Endothelial cell (in vitro differentiated cells): ENCODE measurements around the gene MERTK. TPM values are rescaled to one million over a fixed set of nuclear protein-coding genes. Genes with fewer than 3 reads are reported as not detected.
A peak's percentile ranks its signal among the peaks of the same experiment; 100 is the strongest.

Experiments
- DNase-seq: peaks from one replicate; pipeline ENCODE4 v3.0.0; 2021; ENCODE audit warnings: low spot score
- H3K27ac Mint-ChIP-seq: one replicate; pipeline ENCODE4 v1.8.0; 2021; ENCODE audit warnings: mixed read lengths, inconsistent platforms; ENCODE audit not compliant: unreplicated experiment
- H3K27me3 Mint-ChIP-seq: one replicate; pipeline ENCODE4 v1.8.0; 2021; ENCODE audit warnings: mild to moderate bottlenecking, moderate library complexity, mixed read lengths, inconsistent platforms; ENCODE audit not compliant: unreplicated experiment
- H3K36me3 Mint-ChIP-seq: one replicate; pipeline ENCODE4 v1.8.0; 2021; ENCODE audit warnings: mild to moderate bottlenecking, low read depth, mixed read lengths, inconsistent platforms; ENCODE audit not compliant: unreplicated experiment
- H3K4me1 Mint-ChIP-seq: one replicate; pipeline ENCODE4 v1.8.0; 2021; ENCODE audit warnings: mild to moderate bottlenecking, mixed read lengths, inconsistent platforms; ENCODE audit not compliant: unreplicated experiment
- H3K4me3 Mint-ChIP-seq: one replicate; pipeline ENCODE4 v1.8.0; 2021; ENCODE audit warnings: mild to moderate bottlenecking, mixed read lengths, inconsistent platforms; ENCODE audit not compliant: unreplicated experiment
- H3K9me3 Mint-ChIP-seq: one replicate; pipeline ENCODE4 v1.8.0; 2021; ENCODE audit warnings: mixed read lengths, inconsistent platforms; ENCODE audit not compliant: unreplicated experiment
- CTCF ChIP-seq: fragments of 200-600 bp; sonication (generic); IDR thresholded peaks from one replicate; pipeline ENCODE4 v1.5.0; 2021; ENCODE audit warnings: antibody characterized with exemption; ENCODE audit not compliant: unreplicated experiment
- total RNA-seq: library from RNA; stranded (reverse); fragmentation: NEBNext Ultra II Directional; extraction: Animal tissue kit (Norgen Biotek cat#: 25700); gene quantifications from one replicate; pipeline ENCODE4 v1.2.1, GENCODE V29; 2021; ENCODE audit not compliant: unreplicated experiment

Gene MERTK
- total RNA-seq, 1 donor from 2014 or later = 12.3 TPM

DNA sequence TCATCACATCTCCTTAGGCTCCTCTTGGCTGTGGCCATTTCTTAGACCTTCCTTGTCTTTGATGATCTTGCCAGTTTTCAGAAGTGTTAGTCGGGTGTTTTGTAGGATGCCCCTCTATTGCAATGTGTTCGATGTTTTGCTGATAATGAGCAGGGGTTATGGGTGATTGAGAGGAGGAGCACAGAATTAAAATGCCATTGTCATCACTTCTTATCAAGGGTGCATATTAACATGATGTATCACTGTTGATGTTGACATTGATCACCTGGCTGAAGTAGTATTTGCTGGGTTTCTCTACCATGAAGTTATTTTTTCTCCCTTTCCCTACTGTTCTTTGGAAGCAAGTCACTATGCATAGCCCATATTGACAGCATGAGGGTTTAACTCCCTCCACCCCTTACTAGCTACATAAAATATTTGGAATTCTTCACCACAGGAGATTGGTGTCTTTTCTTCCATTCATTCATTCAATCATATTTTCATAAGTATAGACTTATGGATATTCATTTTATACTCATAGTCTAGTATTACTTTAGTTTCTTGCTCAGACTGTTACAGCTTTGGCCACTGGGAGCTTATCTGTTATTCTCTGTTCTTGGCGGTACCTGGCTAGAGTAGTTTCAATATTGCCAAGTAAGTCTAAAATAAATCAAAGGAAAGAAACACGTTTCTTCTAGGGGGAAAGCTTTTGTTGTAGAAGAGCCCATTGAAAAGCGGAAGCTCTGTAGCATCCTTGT, 102.2 kb downstream of the MERTK start:
- no peaks in the 10 kb centered on the region for H3K9me3 Mint-ChIP-seq
- H3K27ac Mint-ChIP-seq = no peak overlapping the region
- DNase-seq = no peak
- no peak overlapping the region for H3K4me3 Mint-ChIP-seq
- TF ChIP-seq CTCF = no peak
- no peaks in the 10 kb centered on the region for H3K27me3 Mint-ChIP-seq
- no peaks in the 10 kb centered on the region for H3K4me1 Mint-ChIP-seq
- peaks cover 11% of the 10 kb centered on the region for H3K36me3 Mint-ChIP-seq

DNA sequence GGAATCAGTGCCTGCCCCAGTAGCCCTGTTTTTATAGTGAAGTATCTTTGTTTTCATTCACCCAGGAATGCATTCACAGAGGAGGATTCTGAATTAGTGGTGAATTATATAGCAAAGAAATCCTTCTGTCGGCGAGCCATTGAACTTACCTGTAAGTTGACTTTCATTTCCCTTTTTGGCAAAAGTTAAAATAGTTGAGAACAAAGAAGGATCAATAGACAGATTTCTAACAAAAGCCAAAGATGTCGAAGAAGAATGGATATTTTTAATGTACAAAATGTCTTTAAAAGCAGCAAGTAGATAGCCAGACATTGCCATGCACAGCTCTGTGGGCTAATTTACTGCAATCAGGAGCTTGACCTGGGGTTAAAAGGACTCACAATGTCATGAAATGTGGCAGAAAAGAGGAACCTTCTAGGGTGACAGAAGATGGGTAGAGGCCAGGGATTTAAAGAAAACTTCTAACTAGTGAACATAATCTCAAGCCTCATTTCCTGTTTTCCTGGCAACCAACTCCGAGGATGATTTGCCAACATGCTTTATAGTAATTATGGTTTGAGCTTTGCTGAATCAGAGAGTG, 102.8 kb downstream of the MERTK start:
- no peak for TF ChIP-seq CTCF
- DNase-seq = no peak
- Mint-ChIP-seq H3K4me1 (no peaks in the 10 kb centered on the region), H3K9me3 (no peaks in the 10 kb centered on the region), H3K36me3 (peaks cover 9% of the 10 kb centered on the region), H3K4me3 (no peak overlapping the region), H3K27me3 (no peaks in the 10 kb centered on the region), H3K27ac (peak overlapping the region; percentile 61)

DNA sequence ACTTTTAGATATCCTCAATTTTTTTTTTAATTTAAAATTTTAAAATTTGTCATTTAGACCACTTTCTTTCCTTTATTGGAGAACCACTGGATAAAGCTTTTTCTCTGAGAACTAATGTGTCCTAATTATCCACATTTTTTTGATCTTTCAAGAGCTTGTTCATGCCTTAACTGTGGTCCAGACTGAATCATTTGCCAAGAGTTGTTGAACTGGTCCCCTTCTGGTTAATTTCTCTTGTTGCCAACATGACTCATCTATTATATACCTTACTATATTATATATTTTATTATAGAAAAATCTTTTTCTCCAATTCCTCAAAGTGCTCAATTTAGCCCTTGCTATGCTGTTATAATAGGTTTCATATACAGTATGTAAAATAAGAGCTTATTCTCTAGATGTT, 103.5 kb downstream of the MERTK start:
- Mint-ChIP-seq H3K27ac (no peak overlapping the region), H3K4me3 (no peak overlapping the region), H3K36me3 (peaks cover 9% of the 10 kb centered on the region), H3K4me1 (no peaks in the 10 kb centered on the region), H3K27me3 (peaks cover under 1% of the 10 kb centered on the region), H3K9me3 (no peaks in the 10 kb centered on the region)
- no peak for DNase-seq
- TF ChIP-seq CTCF = no peak

GRCh38 chr2:112003576-112004252, 105.3 kb downstream of the MERTK start:
- Mint-ChIP-seq H3K9me3 (no peaks in the 10 kb centered on the region), H3K4me3 (no peak overlapping the region), H3K27ac (no peak overlapping the region), H3K27me3 (peaks cover 2% of the 10 kb centered on the region), H3K36me3 (peaks cover 9% of the 10 kb centered on the region), H3K4me1 (peaks cover 6% of the 10 kb centered on the region)
- TF ChIP-seq CTCF = no peak
- no peak for DNase-seq

- no peak overlapping the region for H3K27ac Mint-ChIP-seq
- peaks cover 6% of the 10 kb centered on the region for H3K4me1 Mint-ChIP-seq
- no peaks in the 10 kb centered on the region for H3K9me3 Mint-ChIP-seq
- TF ChIP-seq CTCF = no peak
- H3K36me3 Mint-ChIP-seq = peaks cover 13% of the 10 kb centered on the region
- no peak overlapping the region for H3K4me3 Mint-ChIP-seq
- no peak for DNase-seq
- peaks cover 2% of the 10 kb centered on the region for H3K27me3 Mint-ChIP-seq
Measured at GRCh38 chr2:112004253-112004645, 105.8 kb downstream of the MERTK start.
